ENCODE measurements around the gene CCL14. TPM values are rescaled to one million over a fixed set of nuclear protein-coding genes. Genes with fewer than 3 reads are reported as not detected.

CCL14 gene
- total and polyA plus RNA-seq, 2 of the 13 experiments (the other 11 are each of a cell fraction or from before 2014, with no cell fraction given): 1.1 to 1.7 TPM

- TF ChIP-seq, protein P1, sequence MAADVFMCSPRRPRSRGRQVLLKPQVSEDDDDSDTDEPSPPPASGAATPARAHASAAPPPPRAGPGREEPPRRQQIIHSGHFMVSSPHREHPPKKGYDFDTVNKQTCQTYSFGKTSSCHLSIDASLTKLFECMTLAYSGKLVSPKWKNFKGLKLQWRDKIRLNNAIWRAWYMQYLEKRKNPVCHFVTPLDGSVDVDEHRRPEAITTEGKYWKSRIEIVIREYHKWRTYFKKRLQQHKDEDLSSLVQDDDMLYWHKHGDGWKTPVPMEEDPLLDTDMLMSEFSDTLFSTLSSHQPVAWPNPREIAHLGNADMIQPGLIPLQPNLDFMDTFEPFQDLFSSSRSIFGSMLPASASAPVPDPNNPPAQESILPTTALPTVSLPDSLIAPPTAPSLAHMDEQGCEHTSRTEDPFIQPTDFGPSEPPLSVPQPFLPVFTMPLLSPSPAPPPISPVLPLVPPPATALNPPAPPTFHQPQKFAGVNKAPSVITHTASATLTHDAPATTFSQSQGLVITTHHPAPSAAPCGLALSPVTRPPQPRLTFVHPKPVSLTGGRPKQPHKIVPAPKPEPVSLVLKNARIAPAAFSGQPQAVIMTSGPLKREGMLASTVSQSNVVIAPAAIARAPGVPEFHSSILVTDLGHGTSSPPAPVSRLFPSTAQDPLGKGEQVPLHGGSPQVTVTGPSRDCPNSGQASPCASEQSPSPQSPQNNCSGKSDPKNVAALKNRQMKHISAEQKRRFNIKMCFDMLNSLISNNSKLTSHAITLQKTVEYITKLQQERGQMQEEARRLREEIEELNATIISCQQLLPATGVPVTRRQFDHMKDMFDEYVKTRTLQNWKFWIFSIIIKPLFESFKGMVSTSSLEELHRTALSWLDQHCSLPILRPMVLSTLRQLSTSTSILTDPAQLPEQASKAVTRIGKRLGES (CRISPR knock-in tag; IDR thresholded peaks at IDR 0.05; ENCODE audit: borderline replicate concordance): no peak
- TF ChIP-seq ZFP36L1 (CRISPR knock-in tag; IDR thresholded peaks at IDR 0.05): no peak
- TF ChIP-seq BRCA1 (CRISPR knock-in tag; IDR thresholded peaks at IDR 0.05): no peak
- no peak for TF ChIP-seq ZNF652 (CRISPR knock-in tag; IDR thresholded peaks at IDR 0.05; ENCODE audit: borderline replicate concordance, low read depth)
- TF ChIP-seq SCMH1 (CRISPR knock-in tag; IDR thresholded peaks at IDR 0.05; ENCODE audit: borderline replicate concordance): no peak
- TF ChIP-seq IRF2 (CRISPR knock-in tag; IDR thresholded peaks at IDR 0.05): no peak
- TF ChIP-seq ZNF33A (CRISPR knock-in tag; IDR thresholded peaks at IDR 0.05; ENCODE audit: borderline replicate concordance): no peak
- no peak for TF ChIP-seq NPAS2 (CRISPR knock-in tag; IDR thresholded peaks at IDR 0.05; ENCODE audit: borderline replicate concordance)
- TF ChIP-seq AKAP8 (CRISPR knock-in tag; IDR thresholded peaks at IDR 0.05): no peak
- TF ChIP-seq, protein P2, sequence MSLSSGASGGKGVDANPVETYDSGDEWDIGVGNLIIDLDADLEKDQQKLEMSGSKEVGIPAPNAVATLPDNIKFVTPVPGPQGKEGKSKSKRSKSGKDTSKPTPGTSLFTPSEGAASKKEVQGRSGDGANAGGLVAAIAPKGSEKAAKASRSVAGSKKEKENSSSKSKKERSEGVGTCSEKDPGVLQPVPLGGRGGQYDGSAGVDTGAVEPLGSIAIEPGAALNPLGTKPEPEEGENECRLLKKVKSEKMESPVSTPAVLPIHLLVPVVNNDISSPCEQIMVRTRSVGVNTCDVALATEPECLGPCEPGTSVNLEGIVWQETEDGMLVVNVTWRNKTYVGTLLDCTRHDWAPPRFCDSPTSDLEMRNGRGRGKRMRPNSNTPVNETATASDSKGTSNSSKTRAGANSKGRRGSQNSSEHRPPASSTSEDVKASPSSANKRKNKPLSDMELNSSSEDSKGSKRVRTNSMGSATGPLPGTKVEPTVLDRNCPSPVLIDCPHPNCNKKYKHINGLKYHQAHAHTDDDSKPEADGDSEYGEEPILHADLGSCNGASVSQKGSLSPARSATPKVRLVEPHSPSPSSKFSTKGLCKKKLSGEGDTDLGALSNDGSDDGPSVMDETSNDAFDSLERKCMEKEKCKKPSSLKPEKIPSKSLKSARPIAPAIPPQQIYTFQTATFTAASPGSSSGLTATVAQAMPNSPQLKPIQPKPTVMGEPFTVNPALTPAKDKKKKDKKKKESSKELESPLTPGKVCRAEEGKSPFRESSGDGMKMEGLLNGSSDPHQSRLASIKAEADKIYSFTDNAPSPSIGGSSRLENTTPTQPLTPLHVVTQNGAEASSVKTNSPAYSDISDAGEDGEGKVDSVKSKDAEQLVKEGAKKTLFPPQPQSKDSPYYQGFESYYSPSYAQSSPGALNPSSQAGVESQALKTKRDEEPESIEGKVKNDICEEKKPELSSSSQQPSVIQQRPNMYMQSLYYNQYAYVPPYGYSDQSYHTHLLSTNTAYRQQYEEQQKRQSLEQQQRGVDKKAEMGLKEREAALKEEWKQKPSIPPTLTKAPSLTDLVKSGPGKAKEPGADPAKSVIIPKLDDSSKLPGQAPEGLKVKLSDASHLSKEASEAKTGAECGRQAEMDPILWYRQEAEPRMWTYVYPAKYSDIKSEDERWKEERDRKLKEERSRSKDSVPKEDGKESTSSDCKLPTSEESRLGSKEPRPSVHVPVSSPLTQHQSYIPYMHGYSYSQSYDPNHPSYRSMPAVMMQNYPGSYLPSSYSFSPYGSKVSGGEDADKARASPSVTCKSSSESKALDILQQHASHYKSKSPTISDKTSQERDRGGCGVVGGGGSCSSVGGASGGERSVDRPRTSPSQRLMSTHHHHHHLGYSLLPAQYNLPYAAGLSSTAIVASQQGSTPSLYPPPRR (CRISPR knock-in tag; IDR thresholded peaks at IDR 0.05; ENCODE audit: borderline replicate concordance): peak; percentile 67; the same call in 1 of the 2 replicates
- TF ChIP-seq CBX5 (CRISPR knock-in tag; IDR thresholded peaks at IDR 0.05; ENCODE audit: borderline replicate concordance): no peak
- TF ChIP-seq RNF219 (CRISPR knock-in tag; IDR thresholded peaks at IDR 0.05): no peak
- no peak; the same call in 1 of the 2 replicates for TF ChIP-seq ATF3 (CRISPR knock-in tag; IDR thresholded peaks at IDR 0.05)
- no peak for TF ChIP-seq BORCS8-MEF2B (CRISPR knock-in tag; IDR thresholded peaks at IDR 0.05)
- no peak for TF ChIP-seq ZNF253 (CRISPR knock-in tag; IDR thresholded peaks at IDR 0.05; ENCODE audit: borderline replicate concordance)
- TF ChIP-seq ZNF24 (IDR thresholded peaks at IDR 0.05): no peak
- TF ChIP-seq PHB2 (IDR thresholded peaks at IDR 0.05; ENCODE audit: partially characterized antibody): no peak
- no peak for TF ChIP-seq JARID2 (CRISPR knock-in tag; IDR thresholded peaks at IDR 0.05; ENCODE audit: insufficient replicate concordance)
- no peak for TF ChIP-seq KLF6 (CRISPR knock-in tag; IDR thresholded peaks at IDR 0.05)
- TF ChIP-seq STAG1 (CRISPR knock-in tag; IDR thresholded peaks at IDR 0.05): no peak
- TF ChIP-seq MAFK (conservative IDR thresholded peaks at IDR 0.05 in 1 of 2, IDR thresholded peaks at IDR 0.05 in 1 of 2; ENCODE audit: low read length in 2 of 2): no peak
- TF ChIP-seq EED (CRISPR knock-in tag; IDR thresholded peaks at IDR 0.05): no peak
Observed at GRCh38 chr17:36000732-36001109, 14.2 kb upstream of the CCL14 start (continued).
